ENCODE data around the gene ASCL5. TPM values are rescaled to one million over a fixed set of nuclear protein-coding genes. Genes with fewer than 3 reads are reported as not detected.

Gene ASCL5
- total and polyA plus RNA-seq, 9 of the 15 experiments (the other 6 are each of a cell fraction or from before 2014, with no cell fraction given) = 0.09 TPM; not detected in 8

- CTCF ChIA-PET (ENCODE audit: low intra/inter-chr PET ratio) = no interaction called here
- intact Hi-C loops (cut with micrococcal nuclease) = no loop called here
- TF ChIP-seq E2F5 (CRISPR knock-in tag; IDR thresholded peaks at IDR 0.05) = no peak
- TF ChIP-seq YBX1 (IDR thresholded peaks at IDR 0.05) = no peak
- no peak for TF ChIP-seq HDAC1 (IDR thresholded peaks at IDR 0.05)
- no peak for TF ChIP-seq MTA1 (IDR thresholded peaks at IDR 0.05; ENCODE audit: borderline replicate concordance)
- TF ChIP-seq CREB5 (CRISPR knock-in tag; IDR thresholded peaks at IDR 0.05) = no peak
- no peak for TF ChIP-seq ZBTB11 (CRISPR knock-in tag; IDR thresholded peaks at IDR 0.05)
- no peak for TF ChIP-seq VEZF1 (CRISPR knock-in tag; IDR thresholded peaks at IDR 0.05)
- no peak for TF ChIP-seq ZBTB17 (CRISPR knock-in tag; IDR thresholded peaks at IDR 0.05)
- TF ChIP-seq BRF2 (IDR thresholded peaks at IDR 0.05; ENCODE audit: borderline replicate concordance, insufficient read depth, insufficient read length) = no peak
- no peak for TF ChIP-seq ZBTB49 (CRISPR knock-in tag; IDR thresholded peaks at IDR 0.05; ENCODE audit: borderline replicate concordance)
Measured at GRCh38 chr1:201072149-201072548, 54.8 kb downstream of the ASCL5 start.

More at GRCh38 chr1:201072149-201072548, 54.8 kb downstream of the ASCL5 start:
- no peak for ATAC-seq
- WGBS (ENCODE audit: insufficient coverage, low coverage, missing lambda C conversion rate) = 2% methylated on average over 5 of the region's 5 CpGs
- no peaks in the 10 kb centered on the region for H3K79me2 ChIP-seq (ENCODE audit: control insufficient read depth, insufficient read depth, low read length)
- no peak overlapping the region for H3K4me2 ChIP-seq (ENCODE audit: insufficient read depth, low read length)
- H2AFZ ChIP-seq (ENCODE audit: low read depth, low read length) = no peak overlapping the region
- no peak overlapping the region for H3K9ac ChIP-seq (ENCODE audit: insufficient read depth in 1 of 2, low read depth in 2 of 2, low read length in 2 of 2)
- H3K36me3 ChIP-seq (ENCODE audit: control insufficient read depth, insufficient read depth, low read length) = no peaks in the 10 kb centered on the region
- in situ Hi-C loops (cut with MboI) = no loop called here
- H3K27me3 ChIP-seq (ENCODE audit: control insufficient read depth in 2 of 2, insufficient read depth in 2 of 2, low read length in 2 of 2) = peaks cover 79 to 88% of the 10 kb centered on the region in 2 experiments
- DNase-seq (ENCODE audit: extremely low read depth in 1 of 4, low spot score in 3 of 4) = no peak
- H4K20me1 ChIP-seq (replicated peaks; ENCODE audit: control insufficient read depth, insufficient read depth, low read length) = peaks cover 22% of the 10 kb centered on the region
- POLR2A ChIA-PET = interaction anchor here (0.6 to 2.6 kb wide), 3 partner anchors 9 to 409 kb away, joined by 3 to 6 read pairs (median 4); no protein-coding TSS in a partner anchor
- no peak overlapping the region for H3K4me3 ChIP-seq
- FAIRE-seq = no peak
- H3K9me3 ChIP-seq (replicated peaks; ENCODE audit: control insufficient read depth, insufficient read depth, low read depth, low read length) = no peaks in the 10 kb centered on the region
- no peak overlapping the region for H3K27ac ChIP-seq (ENCODE audit: extremely low read depth, low read depth, low read length)
- H3K4me1 ChIP-seq (replicated peaks in 1 of 2; ENCODE audit: control insufficient read depth in 2 of 2, insufficient read depth in 2 of 2, low read length in 2 of 2) = no peaks in the 10 kb centered on the region
- H3K9me1 ChIP-seq (ENCODE audit: control insufficient read depth, insufficient read depth, low read length) = no peaks in the 10 kb centered on the region
- no TSS peak for BruUV-seq (replicated peaks)

Data from K562 (cell line).